HCT116 (cell line): ENCODE measurements around the gene MBD5. TPM values are rescaled to one million over a fixed set of nuclear protein-coding genes. Genes with fewer than 3 reads are reported as not detected.

ENCODE experiments used
- ATAC-seq: fragments of 200-7000 bp; cut with Tn5 transposase; 2 replicates; pipeline ENCODE4 v1.9.1; 2020; ENCODE audit warnings: mild to moderate bottlenecking, moderate library complexity
- BruUV-seq: library from RNA; stranded (reverse); fragments of 400-500 nt; replicated peaks from 2 replicates; lab custom pipeline; 2021; lab: Mats Ljungman, UMichigan
- CTCF ChIA-PET: fragments of 300-600 bp; sonication (Branson Sonifier 250); formaldehyde crosslinking; loops from one replicate; lab custom pipeline; 2021; ENCODE audit warnings: antibody characterized with exemption; lab: Charles Lee
- POLR2A ChIA-PET: fragments of 300-600, 350-600 bp; sonication (Branson Sonifier 250); formaldehyde crosslinking; loops from one replicate; lab custom pipeline; 2021; ENCODE audit warnings: antibody characterized with exemption; lab: Charles Lee
- RAD21 ChIA-PET, 2 experiments: fragments of 300-600 bp; sonication (Branson Sonifier 250); formaldehyde crosslinking; loops; one replicate each; lab custom pipeline; 2023; ENCODE audit warnings: low total read pairs in 2 of 2; ENCODE audit not compliant: uncharacterized antibody in 2 of 2, unreplicated experiment in 2 of 2, low non-redundant PET in 1 of 2; lab: Charles Lee
- DNase-seq: peaks from one replicate; pipeline ENCODE4 v3.0.0-alpha.2; 2010; ENCODE audit warnings: low read depth, low spot score
- H2AFZ ChIP-seq: fragments of 200-600 bp; shearing (Covaris generic), sonication (generic); 2 replicates; pipeline ENCODE4 v1.6.1; 2017; ENCODE audit warnings: low read depth, mixed run types, mixed read lengths, antibody characterized with exemption, low read length; ENCODE audit not compliant: poor library complexity, severe bottlenecking
- H3K27ac ChIP-seq: 2 replicates; pipeline ENCODE4 v1.5.1; 2012; ENCODE audit warnings: low read depth, low read length
- H3K27me3 ChIP-seq: fragments of 200-600 bp; sonication (generic); 2 replicates; pipeline ENCODE4 v1.6.1; 2016; ENCODE audit warnings: mixed run types, low read length, mixed read lengths; ENCODE audit not compliant: insufficient read depth
- H3K36me3 ChIP-seq, 2 experiments: fragments of 200-500 bp in 1 of 2; fragments of 200-600 bp in 1 of 2; sonication (Bioruptor generic) in 1 of 2; sonication (generic) in 1 of 2; 2 replicates each; pipeline versions ENCODE4 v1.5.1 to v1.6.1; 2014 to 2016; ENCODE audit warnings: low read length in 2 of 2, inconsistent platforms in 1 of 2, mixed read lengths in 1 of 2, mixed run types in 1 of 2; ENCODE audit not compliant: insufficient read depth in 2 of 2, control insufficient read depth in 1 of 2
- H3K4me1 ChIP-seq, 2 experiments: fragments of 200-600 bp in 1 of 2; sonication (generic) in 1 of 2; 2 replicates each; pipeline versions ENCODE4 v1.5.1 to v1.6.1; 2012 to 2017; ENCODE audit warnings: low read length in 2 of 2, inconsistent platforms in 1 of 2, mild to moderate bottlenecking in 1 of 2, mixed read lengths in 1 of 2, mixed run types in 1 of 2, moderate library complexity in 1 of 2; ENCODE audit not compliant: insufficient read depth in 2 of 2, control insufficient read depth in 1 of 2
- H3K4me2 ChIP-seq: fragments of 200-600 bp; sonication (generic); 2 replicates; pipeline ENCODE4 v1.6.1; 2017; ENCODE audit warnings: mixed run types, low read length, mixed read lengths
- H3K4me3 ChIP-seq, 2 experiments: fragments of 200-600 bp in 1 of 2; sonication (generic) in 1 of 2; replicated peaks in 1 of 2; 2 replicates each; pipeline ENCODE4 v1.5.1; 2011 to 2016; ENCODE audit warnings: low read length in 2 of 2, control low read depth in 1 of 2, low read depth in 1 of 2, mild to moderate bottlenecking in 1 of 2, mixed read lengths in 1 of 2, mixed run types in 1 of 2
- H3K79me2 ChIP-seq: fragments of 200-600 bp; sonication (generic); 2 replicates; pipeline ENCODE4 v1.6.1; 2017; ENCODE audit warnings: mild to moderate bottlenecking, mixed run types, low read length, moderate library complexity, mixed read lengths; ENCODE audit not compliant: insufficient read depth
- H3K9ac ChIP-seq: fragments of 200-600 bp; sonication (generic); 2 replicates; pipeline ENCODE4 v1.6.1; 2016; ENCODE audit warnings: low read length, mixed read lengths
- H3K9me2 ChIP-seq: fragments of 200-600 bp; sonication (generic), shearing (Covaris generic); 2 replicates; pipeline ENCODE4 v1.6.1; 2017; ENCODE audit warnings: mixed run types, mild to moderate bottlenecking, moderate library complexity; ENCODE audit not compliant: insufficient read depth
- H3K9me3 ChIP-seq, 2 experiments: fragments of 200-500 bp in 1 of 2; fragments of 200-600 bp in 1 of 2; sonication (Bioruptor generic) in 1 of 2; sonication (generic) in 1 of 2; 2 replicates each; pipeline ENCODE4 v1.6.1; 2014 to 2017; ENCODE audit warnings: low read length in 2 of 2, mixed read lengths in 2 of 2, inconsistent platforms in 1 of 2, low read depth in 1 of 2, mild to moderate bottlenecking in 1 of 2, mixed run types in 1 of 2, moderate library complexity in 1 of 2; ENCODE audit not compliant: control insufficient read depth in 1 of 2, insufficient read depth in 1 of 2
- H4K20me1 ChIP-seq: fragments of 200-600 bp; sonication (generic), shearing (Covaris generic); 2 replicates; pipeline ENCODE4 v1.6.1; 2017; ENCODE audit warnings: mixed run types, mild to moderate bottlenecking, moderate library complexity; ENCODE audit not compliant: insufficient read depth
- CBX3 ChIP-seq: IDR thresholded peaks from 2 replicates; pipeline ENCODE4 v1.6.1; 2012; ENCODE audit warnings: low read depth
- CTCF ChIP-seq, 3 experiments: fragments of 200-600 bp in 1 of 3; sonication (generic) in 1 of 3; IDR thresholded peaks in 2 of 3; conservative IDR thresholded peaks in 1 of 3; 2 replicates each; pipeline ENCODE4 v1.5.1; 2012 to 2017; ENCODE audit warnings: low read depth in 2 of 3, low read length in 2 of 3, antibody characterized with exemption in 1 of 3, borderline replicate concordance in 1 of 3, control low read depth in 1 of 3, mild to moderate bottlenecking in 1 of 3, mixed read lengths in 1 of 3, mixed run types in 1 of 3, moderate library complexity in 1 of 3; ENCODE audit not compliant: insufficient read depth in 1 of 3
- EGR1 ChIP-seq: IDR thresholded peaks from 2 replicates; pipeline ENCODE4 v1.6.1; 2012; ENCODE audit warnings: low read depth
- ELF1 ChIP-seq: IDR thresholded peaks from 2 replicates; pipeline ENCODE4 v1.6.1; 2012; ENCODE audit warnings: low read depth, borderline replicate concordance
- EZH2phosphoT487 ChIP-seq: fragments of 200-600 bp; IDR thresholded peaks from 2 replicates; pipeline ENCODE4 v1.6.1; 2018; ENCODE audit warnings: antibody characterized with exemption, borderline replicate concordance
- MAX ChIP-seq: IDR thresholded peaks from 2 replicates; pipeline ENCODE4 v1.6.1; 2012
- POLR2A ChIP-seq: IDR thresholded peaks from 2 replicates; pipeline ENCODE4 v1.7.0; 2011; ENCODE audit warnings: borderline replicate concordance; ENCODE audit not compliant: insufficient read depth, insufficient read length; ENCODE audit errors: extremely low read depth
- POLR2AphosphoS5 ChIP-seq: IDR thresholded peaks from 2 replicates; pipeline ENCODE4 v1.6.1; 2011; ENCODE audit warnings: mild to moderate bottlenecking, low read depth, low read length, moderate library complexity
- RAD21 ChIP-seq: IDR thresholded peaks from 2 replicates; pipeline ENCODE4 v1.6.1; 2012; ENCODE audit warnings: low read depth, mild to moderate bottlenecking
- SIN3A ChIP-seq: IDR thresholded peaks from 2 replicates; pipeline ENCODE4 v1.6.1; 2012; ENCODE audit warnings: low read depth
- TCF7L2 ChIP-seq: IDR thresholded peaks from 2 replicates; pipeline ENCODE4 v1.7.0; 2011; ENCODE audit warnings: borderline replicate concordance, inconsistent platforms; ENCODE audit not compliant: insufficient read depth, insufficient read length; ENCODE audit errors: extremely low read depth
- ZNF274 ChIP-seq: fragments of 200-500 bp; sonication (Bioruptor generic); IDR thresholded peaks from 2 replicates; pipeline ENCODE4 v1.6.1; 2014; ENCODE audit warnings: mild to moderate bottlenecking, low read depth, low read length, inconsistent platforms
- intact Hi-C: fragments of 100-400 bp; cut with micrococcal nuclease; formaldehyde crosslinking; loops from 2 replicates; pipeline ENCODE4 v1.10.0; 2022
- total RNA-seq: library from RNA; stranded (reverse); gene quantifications from one replicate; pipeline ENCODE4 v1.2.1, GENCODE V29; 2021; ENCODE audit not compliant: unreplicated experiment
- TF ChIP-seq, protein P1 (sequence below): IDR thresholded peaks from 2 replicates; pipeline ENCODE4 v1.6.1; 2012; ENCODE audit warnings: low read depth

The MBD5 gene
- total RNA-seq, 1 experiment from 2014 or later: 20.5 TPM

- peaks cover 0 to 5% of the 10 kb centered on the region in 2 experiments; a peak in 1 of 4 replicates for H3K4me1 ChIP-seq
- H4K20me1 ChIP-seq: no peaks in the 10 kb centered on the region
- no peak for TF ChIP-seq TCF7L2
- TF ChIP-seq ZNF274: no peak
- no peak for TF ChIP-seq POLR2A
- no peak for TF ChIP-seq ELF1
- no peak for TF ChIP-seq POLR2AphosphoS5
- TF ChIP-seq RAD21: no peak
- no peak for TF ChIP-seq EGR1
- TF ChIP-seq SIN3A: no peak
- TF ChIP-seq, all 23 proteins: peak for 0
- no TSS peak for BruUV-seq
- no peaks in the 10 kb centered on the region for H3K9me2 ChIP-seq
- no peak overlapping the region for H3K4me2 ChIP-seq
- ChIA-PET RAD21 (interaction anchor here in 1 of 2 experiments (0.6 kb wide), 1 partner anchor 219 kb away, joined by 5 read pairs; no protein-coding TSS in a partner anchor), CTCF (no interaction called here), POLR2A (no interaction called here)
- no peak overlapping the region for H3K27ac ChIP-seq
- no peaks in the 10 kb centered on the region for H3K79me2 ChIP-seq
- no peak overlapping the region for H2AFZ ChIP-seq
- no peak overlapping the region for H3K4me3 ChIP-seq
- H3K36me3 ChIP-seq: no peaks in the 10 kb centered on the region
- no peaks in the 10 kb centered on the region for H3K27me3 ChIP-seq
- DNase-seq: no peak
- no peak overlapping the region for H3K9ac ChIP-seq
- no peak for ATAC-seq
- H3K9me3 ChIP-seq: no peaks in the 10 kb centered on the region
- intact Hi-C loops: no loop called here
Observed at GRCh38 chr2:148501545-148501944, 480.7 kb downstream of the MBD5 start.

DNA sequence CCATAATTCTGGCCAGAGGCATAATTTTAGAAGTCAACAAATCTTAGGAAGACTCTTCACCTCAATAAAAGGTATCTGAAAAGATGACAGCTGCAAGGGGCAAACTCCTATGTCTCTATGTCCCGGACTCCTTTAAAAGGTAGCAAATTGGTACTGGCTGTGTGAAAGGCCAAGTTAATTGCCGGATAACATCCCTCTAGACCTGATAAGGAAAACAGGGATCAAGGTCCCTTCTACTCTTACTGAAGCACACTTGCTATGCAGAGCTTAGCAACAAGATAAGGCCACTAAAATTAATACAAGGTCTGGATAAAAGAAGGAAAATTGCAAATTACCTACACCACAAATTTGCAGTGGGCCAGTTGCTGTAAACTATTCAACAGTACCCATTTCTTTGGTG lies 482.6 kb downstream of the MBD5 start:
- no peaks in the 10 kb centered on the region for H3K9me2 ChIP-seq
- no peak for DNase-seq
- H2AFZ ChIP-seq: no peak overlapping the region
- POLR2A ChIA-PET: no interaction called here
- CTCF ChIA-PET: no interaction called here
- no peak overlapping the region for H3K9ac ChIP-seq
- H3K79me2 ChIP-seq: no peaks in the 10 kb centered on the region
- RAD21 ChIA-PET: no interaction called here
- peaks cover 0 to 5% of the 10 kb centered on the region in 2 experiments; a peak in 1 of 4 replicates for H3K4me1 ChIP-seq
- TF ChIP-seq CBX3 (no peak), EZH2phosphoT487 (no peak), RAD21 (no peak), SIN3A (no peak), CTCF (IDR thresholded peaks at IDR 0.05 in 2 of 3, conservative IDR thresholded peaks at IDR 0.05 in 1 of 3; ENCODE audit: borderline replicate concordance in 1 of 3, insufficient read depth in 1 of 3, low read depth in 2 of 3, low read length in 2 of 3) (no peak), MAX (no peak), ELF1 (no peak)
- TF ChIP-seq, protein P1, sequence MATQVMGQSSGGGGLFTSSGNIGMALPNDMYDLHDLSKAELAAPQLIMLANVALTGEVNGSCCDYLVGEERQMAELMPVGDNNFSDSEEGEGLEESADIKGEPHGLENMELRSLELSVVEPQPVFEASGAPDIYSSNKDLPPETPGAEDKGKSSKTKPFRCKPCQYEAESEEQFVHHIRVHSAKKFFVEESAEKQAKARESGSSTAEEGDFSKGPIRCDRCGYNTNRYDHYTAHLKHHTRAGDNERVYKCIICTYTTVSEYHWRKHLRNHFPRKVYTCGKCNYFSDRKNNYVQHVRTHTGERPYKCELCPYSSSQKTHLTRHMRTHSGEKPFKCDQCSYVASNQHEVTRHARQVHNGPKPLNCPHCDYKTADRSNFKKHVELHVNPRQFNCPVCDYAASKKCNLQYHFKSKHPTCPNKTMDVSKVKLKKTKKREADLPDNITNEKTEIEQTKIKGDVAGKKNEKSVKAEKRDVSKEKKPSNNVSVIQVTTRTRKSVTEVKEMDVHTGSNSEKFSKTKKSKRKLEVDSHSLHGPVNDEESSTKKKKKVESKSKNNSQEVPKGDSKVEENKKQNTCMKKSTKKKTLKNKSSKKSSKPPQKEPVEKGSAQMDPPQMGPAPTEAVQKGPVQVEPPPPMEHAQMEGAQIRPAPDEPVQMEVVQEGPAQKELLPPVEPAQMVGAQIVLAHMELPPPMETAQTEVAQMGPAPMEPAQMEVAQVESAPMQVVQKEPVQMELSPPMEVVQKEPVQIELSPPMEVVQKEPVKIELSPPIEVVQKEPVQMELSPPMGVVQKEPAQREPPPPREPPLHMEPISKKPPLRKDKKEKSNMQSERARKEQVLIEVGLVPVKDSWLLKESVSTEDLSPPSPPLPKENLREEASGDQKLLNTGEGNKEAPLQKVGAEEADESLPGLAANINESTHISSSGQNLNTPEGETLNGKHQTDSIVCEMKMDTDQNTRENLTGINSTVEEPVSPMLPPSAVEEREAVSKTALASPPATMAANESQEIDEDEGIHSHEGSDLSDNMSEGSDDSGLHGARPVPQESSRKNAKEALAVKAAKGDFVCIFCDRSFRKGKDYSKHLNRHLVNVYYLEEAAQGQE: no peak
- H3K36me3 ChIP-seq: no peaks in the 10 kb centered on the region
- BruUV-seq: no TSS peak
- no peak overlapping the region for H3K4me3 ChIP-seq
- no peak overlapping the region for H3K27ac ChIP-seq
- ATAC-seq: no peak
- intact Hi-C loops: no loop called here
- H3K4me2 ChIP-seq: no peak overlapping the region
- H4K20me1 ChIP-seq: no peaks in the 10 kb centered on the region
- H3K27me3 ChIP-seq: no peaks in the 10 kb centered on the region
- H3K9me3 ChIP-seq: no peaks in the 10 kb centered on the region
